GM18873 (cell line): Measurements from ENCODE around the gene CACNB4.
"Not testable (repeated sequence)": the region's sequence is repeated elsewhere in the genome, so short reads cannot be mapped to it uniquely, and the experiment has no call there.

Experiments used
- ATAC-seq: cut with Tn5 transposase; IDR thresholded peaks from one replicate; pipeline ENCODE4 v1.9.1; 2021; ENCODE audit warnings: mild to moderate bottlenecking, moderate library complexity, moderate number of reproducible peaks; ENCODE audit not compliant: unreplicated experiment, low FRiP score

The CACNB4 gene

GRCh38 chr2:152025678-152026287, 73.1 kb downstream of the CACNB4 start:
- peak; percentile 94 for ATAC-seq

- no peak for ATAC-seq
Observed at GRCh38 chr2:152024477-152024876, 74.4 kb downstream of the CACNB4 start.

GRCh38 chr2:152022090-152022489, 76.8 kb downstream of the CACNB4 start:
- ATAC-seq, result no peak

GRCh38 chr2:152021001-152021400, 77.8 kb downstream of the CACNB4 start:
- not testable (repeated sequence) for ATAC-seq

- ATAC-seq, result no peak
Observed at GRCh38 chr2:152019732-152020131, 79.1 kb downstream of the CACNB4 start.

GRCh38 chr2:152016181-152017120, 82.4 kb downstream of the CACNB4 start:
- ATAC-seq, result no peak

GRCh38 chr2:152015552-152015951, 83.3 kb downstream of the CACNB4 start:
- no peak for ATAC-seq

GRCh38 chr2:152012697-152013096, 86.1 kb downstream of the CACNB4 start:
- ATAC-seq, result no peak

GRCh38 chr2:152011724-152012123, 87.1 kb downstream of the CACNB4 start:
- no peak for ATAC-seq

- no peak for ATAC-seq
Observed at GRCh38 chr2:152005607-152006006, 93.2 kb downstream of the CACNB4 start.

- ATAC-seq, result not testable (repeated sequence)
Observed at GRCh38 chr2:152003283-152003682, 95.6 kb downstream of the CACNB4 start.

GRCh38 chr2:151999053-151999452, 99.8 kb downstream of the CACNB4 start:
- ATAC-seq, result peak; percentile 67

- ATAC-seq, result no peak
Observed at GRCh38 chr2:151996243-151997003, 102.4 kb downstream of the CACNB4 start.

GRCh38 chr2:151995161-151995557, 103.7 kb downstream of the CACNB4 start:
- no peak for ATAC-seq

GRCh38 chr2:151994178-151994577, 104.7 kb downstream of the CACNB4 start:
- ATAC-seq, result not testable (repeated sequence)

- ATAC-seq, result no peak
Observed at GRCh38 chr2:151991010-151991409, 107.8 kb downstream of the CACNB4 start.

GRCh38 chr2:151989378-151989777, 109.5 kb downstream of the CACNB4 start:
- ATAC-seq, result no peak

GRCh38 chr2:151987484-151987883, 111.4 kb downstream of the CACNB4 start:
- no peak for ATAC-seq

GRCh38 chr2:151984424-151985083, 114.3 kb downstream of the CACNB4 start:
- no peak for ATAC-seq

GRCh38 chr2:151983221-151983620, 115.6 kb downstream of the CACNB4 start:
- ATAC-seq, result no peak
